Measurements from ENCODE around the gene HGD. TPM values are rescaled to one million over a fixed set of nuclear protein-coding genes. Genes with fewer than 3 reads are reported as not detected.
"Not testable (repeated sequence)": the region's sequence is repeated elsewhere in the genome, so short reads cannot be mapped to it uniquely, and the experiment has no call there.

Gene HGD
- total RNA-seq, 2 experiments from 2014 or later = 0.16 to 0.78 TPM

GRCh38 chr3:120640231-120640630 lies 41.8 kb downstream of the HGD start:
- no peak overlapping the region for H3K4me3 Mint-ChIP-seq
- H3K9me3 Mint-ChIP-seq = peaks cover 2% of the 10 kb centered on the region
- peaks cover 8% of the 10 kb centered on the region for H3K4me1 Mint-ChIP-seq (ENCODE audit: low read depth)
- ATAC-seq (no peak), DNase-seq (no peak)
- intact Hi-C loops (cut with micrococcal nuclease) = no loop called here
- H3K27ac Mint-ChIP-seq = no peak overlapping the region
- TF ChIP-seq, protein P1, sequence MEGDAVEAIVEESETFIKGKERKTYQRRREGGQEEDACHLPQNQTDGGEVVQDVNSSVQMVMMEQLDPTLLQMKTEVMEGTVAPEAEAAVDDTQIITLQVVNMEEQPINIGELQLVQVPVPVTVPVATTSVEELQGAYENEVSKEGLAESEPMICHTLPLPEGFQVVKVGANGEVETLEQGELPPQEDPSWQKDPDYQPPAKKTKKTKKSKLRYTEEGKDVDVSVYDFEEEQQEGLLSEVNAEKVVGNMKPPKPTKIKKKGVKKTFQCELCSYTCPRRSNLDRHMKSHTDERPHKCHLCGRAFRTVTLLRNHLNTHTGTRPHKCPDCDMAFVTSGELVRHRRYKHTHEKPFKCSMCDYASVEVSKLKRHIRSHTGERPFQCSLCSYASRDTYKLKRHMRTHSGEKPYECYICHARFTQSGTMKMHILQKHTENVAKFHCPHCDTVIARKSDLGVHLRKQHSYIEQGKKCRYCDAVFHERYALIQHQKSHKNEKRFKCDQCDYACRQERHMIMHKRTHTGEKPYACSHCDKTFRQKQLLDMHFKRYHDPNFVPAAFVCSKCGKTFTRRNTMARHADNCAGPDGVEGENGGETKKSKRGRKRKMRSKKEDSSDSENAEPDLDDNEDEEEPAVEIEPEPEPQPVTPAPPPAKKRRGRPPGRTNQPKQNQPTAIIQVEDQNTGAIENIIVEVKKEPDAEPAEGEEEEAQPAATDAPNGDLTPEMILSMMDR (IDR thresholded peaks at IDR 0.05) = no peak
- no peaks in the 10 kb centered on the region for H3K27me3 Mint-ChIP-seq
- ChIA-PET POLR2A (no interaction called here), CTCF (no interaction called here)
- peaks cover 2% of the 10 kb centered on the region for H3K36me3 Mint-ChIP-seq (ENCODE audit: low read depth)

- H3K4me3 Mint-ChIP-seq; intact Hi-C loops (cut with micrococcal nuclease); ATAC-seq; H3K27ac Mint-ChIP-seq; H3K4me1 Mint-ChIP-seq (ENCODE audit: low read depth); CTCF ChIA-PET; DNase-seq; H3K9me3 Mint-ChIP-seq; H3K27me3 Mint-ChIP-seq; H3K36me3 Mint-ChIP-seq (ENCODE audit: low read depth): not testable (repeated sequence)
- POLR2A ChIA-PET = interaction anchor here (0.8 kb wide), 1 partner anchor 693 kb away, joined by 3 read pairs; no protein-coding TSS in a partner anchor
Measured at GRCh38 chr3:120638820-120639219, 43.2 kb downstream of the HGD start.

DNA sequence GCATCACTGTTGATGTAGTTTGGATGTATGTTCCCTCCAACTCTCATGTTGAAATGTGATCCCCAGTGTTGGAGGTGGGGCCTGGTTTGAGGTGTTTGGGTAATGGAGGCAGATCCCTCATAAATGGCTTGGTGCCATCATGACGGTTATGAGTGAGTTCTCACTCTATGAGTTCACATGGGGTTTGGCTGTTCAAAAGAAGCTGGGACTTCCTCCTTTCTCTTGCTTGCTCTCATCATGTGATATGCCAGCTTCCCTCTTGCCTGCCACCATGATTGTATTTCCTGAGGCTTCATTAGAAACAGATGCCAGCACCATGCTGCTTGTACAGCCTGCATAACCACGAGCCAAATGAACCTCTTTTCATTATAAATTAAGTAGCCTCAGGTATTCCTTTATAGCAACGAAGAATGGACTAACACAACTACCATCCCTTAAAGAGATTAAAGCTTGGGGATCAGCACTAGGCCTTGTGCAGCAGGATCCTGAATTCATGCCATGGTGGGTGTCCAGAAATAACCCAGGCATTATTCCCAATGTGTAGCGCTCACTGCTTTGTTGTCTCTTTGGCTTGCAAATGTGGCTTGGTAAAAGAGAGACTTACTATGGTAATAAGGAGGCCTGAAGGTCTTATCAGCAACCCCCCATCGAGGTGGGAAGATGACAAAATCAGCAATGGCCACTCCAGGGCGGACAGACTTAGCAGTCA lies 44.0 kb downstream of the HGD start:
- ChIA-PET POLR2A (interaction anchor here (0.8 kb wide), 1 partner anchor 692 kb away, joined by 3 read pairs; no protein-coding TSS in a partner anchor), CTCF (no interaction called here)
- no peak overlapping the region for H3K27ac Mint-ChIP-seq

DNA sequence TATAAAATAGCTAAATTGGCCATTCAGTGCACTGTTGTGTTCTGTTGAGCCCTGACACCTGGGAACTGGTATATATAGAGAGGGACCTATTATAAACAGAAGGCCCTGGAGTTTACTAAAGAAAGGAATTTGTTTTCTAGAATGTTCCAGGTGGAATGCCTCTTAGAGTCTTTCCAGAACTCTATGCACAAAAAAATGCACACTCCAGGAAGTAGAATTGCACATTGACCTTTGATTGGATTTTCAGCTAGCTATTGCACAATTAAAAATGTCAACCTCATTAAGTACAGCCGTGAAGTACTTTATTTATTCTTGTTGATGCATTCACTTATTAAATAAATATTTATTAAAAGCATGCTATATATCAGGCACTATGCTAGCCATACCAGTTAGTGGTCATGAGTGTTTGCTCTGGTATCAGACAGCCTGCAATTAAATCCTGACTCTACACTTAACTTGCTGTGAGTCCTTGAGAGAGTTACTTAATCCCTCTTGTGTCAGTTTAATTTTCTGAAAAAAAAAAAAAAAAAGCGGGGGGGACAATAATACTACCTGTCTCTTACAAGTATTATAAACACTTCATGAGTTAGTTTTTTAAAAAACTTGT lies 45.1 kb downstream of the HGD start:
- intact Hi-C loops (cut with micrococcal nuclease) = no loop called here
- H3K4me1 Mint-ChIP-seq (ENCODE audit: low read depth) = peaks cover 6% of the 10 kb centered on the region
- TF ChIP-seq, protein P1 (IDR thresholded peaks at IDR 0.05) = no peak

More for the DNA sequence above, 44.0 kb downstream of the HGD start:
- ATAC-seq (no peak), DNase-seq (no peak)
- Mint-ChIP-seq H3K4me1 (ENCODE audit: low read depth) (peaks cover 8% of the 10 kb centered on the region), H3K9me3 (peaks cover 2% of the 10 kb centered on the region), H3K27me3 (no peaks in the 10 kb centered on the region), H3K36me3 (ENCODE audit: low read depth) (peaks cover 2% of the 10 kb centered on the region), H3K4me3 (no peak overlapping the region)
- TF ChIP-seq, protein P1 (IDR thresholded peaks at IDR 0.05) = no peak
- intact Hi-C loops (cut with micrococcal nuclease) = no loop called here

DNA sequence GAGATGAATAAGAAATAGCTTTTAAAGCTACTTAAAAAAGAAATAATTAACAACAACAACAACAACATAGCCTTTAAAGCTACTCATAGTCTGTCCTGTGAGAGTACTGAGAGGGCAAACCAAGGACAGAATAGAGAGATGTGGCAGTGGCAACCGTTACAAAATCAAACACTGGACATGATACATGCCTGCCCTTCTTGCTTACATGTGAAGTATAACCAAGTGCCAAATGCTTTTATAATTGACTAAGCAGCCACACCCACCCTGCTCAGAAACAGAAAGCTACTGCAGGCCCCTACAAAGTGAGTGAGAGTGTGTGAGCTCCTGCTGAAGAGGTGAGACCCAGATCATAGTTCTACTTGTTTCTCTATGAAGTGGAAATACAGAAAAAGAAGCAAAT lies 47.5 kb downstream of the HGD start:
- Mint-ChIP-seq H3K9me3 (peaks cover 4% of the 10 kb centered on the region), H3K27me3 (no peaks in the 10 kb centered on the region), H3K36me3 (ENCODE audit: low read depth) (peaks cover 2% of the 10 kb centered on the region), H3K4me1 (ENCODE audit: low read depth) (no peaks in the 10 kb centered on the region), H3K27ac (no peak overlapping the region), H3K4me3 (no peak overlapping the region)
- TF ChIP-seq, protein P1 (IDR thresholded peaks at IDR 0.05) = no peak
- intact Hi-C loops (cut with micrococcal nuclease) = no loop called here
- ATAC-seq (no peak), DNase-seq (no peak)
- CTCF ChIA-PET = interaction anchor here (1.0 to 1.1 kb wide), 2 partner anchors 74 to 160 kb away, joined by 4 to 5 read pairs; no protein-coding TSS in a partner anchor
- POLR2A ChIA-PET = no interaction called here

More for the DNA sequence above, 45.1 kb downstream of the HGD start:
- POLR2A ChIA-PET = no interaction called here
- H3K4me3 Mint-ChIP-seq = no peak overlapping the region
- ATAC-seq = no peak
- H3K27me3 Mint-ChIP-seq = no peaks in the 10 kb centered on the region
- H3K36me3 Mint-ChIP-seq (ENCODE audit: low read depth) = peaks cover 2% of the 10 kb centered on the region
- no peak for DNase-seq
- H3K9me3 Mint-ChIP-seq = peaks cover 2% of the 10 kb centered on the region
- CTCF ChIA-PET = no interaction called here
- H3K27ac Mint-ChIP-seq = no peak overlapping the region
